ENCODE data around the gene C1QTNF6.

Gene C1QTNF6

GRCh38 chr22:37162221-37163095 is 25.6 kb downstream of the C1QTNF6 start:
- DNase-seq (ENCODE audit: low read depth), result peak; percentile 68

GRCh38 chr22:37161443-37161842 is 26.6 kb downstream of the C1QTNF6 start:
- DNase-seq (ENCODE audit: low read depth), result no peak

GRCh38 chr22:37160027-37160426 is 28.0 kb downstream of the C1QTNF6 start:
- no peak for DNase-seq (ENCODE audit: low read depth)

GRCh38 chr22:37158963-37159290 is 29.1 kb downstream of the C1QTNF6 start:
- DNase-seq (ENCODE audit: low read depth), result no peak

- DNase-seq (ENCODE audit: low read depth), result no peak
These were observed 30.3 kb downstream of the C1QTNF6 start for GRCh38 chr22:37157516-37158285.

GRCh38 chr22:37156686-37157435 is 31.2 kb downstream of the C1QTNF6 start:
- DNase-seq (ENCODE audit: low read depth), result no peak

GRCh38 chr22:37155971-37156370 is 32.1 kb downstream of the C1QTNF6 start:
- no peak for DNase-seq (ENCODE audit: low read depth)

GRCh38 chr22:37154925-37155712 is 32.9 kb downstream of the C1QTNF6 start:
- DNase-seq (ENCODE audit: low read depth), result no peak

GRCh38 chr22:37153901-37154300 is 34.1 kb downstream of the C1QTNF6 start:
- DNase-seq (ENCODE audit: low read depth), result no peak

- DNase-seq (ENCODE audit: low read depth), result no peak
These were observed 36.6 kb downstream of the C1QTNF6 start for GRCh38 chr22:37151401-37151800.

- DNase-seq (ENCODE audit: low read depth), result no peak
These were observed 37.3 kb downstream of the C1QTNF6 start for GRCh38 chr22:37150701-37151100.

GRCh38 chr22:37148742-37149665 is 39.0 kb downstream of the C1QTNF6 start:
- no peak for DNase-seq (ENCODE audit: low read depth)

- DNase-seq (ENCODE audit: low read depth), result no peak
These were observed 39.9 kb downstream of the C1QTNF6 start for GRCh38 chr22:37148031-37148651.

- DNase-seq (ENCODE audit: low read depth), result no peak
These were observed 40.7 kb downstream of the C1QTNF6 start for GRCh38 chr22:37147186-37147990.

- no peak for DNase-seq (ENCODE audit: low read depth)
These were observed 41.4 kb downstream of the C1QTNF6 start for GRCh38 chr22:37146507-37147180.

GRCh38 chr22:37146051-37146385 is 42.0 kb downstream of the C1QTNF6 start:
- DNase-seq (ENCODE audit: low read depth), result no peak

- DNase-seq (ENCODE audit: low read depth), result no peak
These were observed 42.6 kb downstream of the C1QTNF6 start for GRCh38 chr22:37145180-37146050.

GRCh38 chr22:37144180-37144554 is 43.9 kb downstream of the C1QTNF6 start:
- DNase-seq (ENCODE audit: low read depth), result no peak

All from activated gamma-delta T cell treated with anti-CD3 and anti-CD28 coated beads, Interleukin-2, amount 50 U/mL, for 16 hours (primary cell).